ENCODE results near the gene ROPN1B.
"Not testable (repeated sequence)": the region's sequence is repeated elsewhere in the genome, so short reads cannot be mapped to it uniquely, and the experiment has no call there.

ROPN1B gene

GRCh38 chr3:125968701-125969592 is at the start of gene ROPN1B:
Gene ROPN1B, plus strand, starts transcription at chr3:125969178. Its CDS starts 2,877 bp downstream, at chr3:125972055.
- CTCF ChIA-PET; POLR2A ChIA-PET; H3K4me1 ChIP-seq (ENCODE audit: control insufficient read depth, insufficient read depth, low read length); H3K9me3 ChIP-seq (ENCODE audit: control insufficient read depth, insufficient read depth, low read depth, low read length); H3K36me3 ChIP-seq (ENCODE audit: control insufficient read depth in 2 of 2, insufficient read depth in 1 of 2, low read length in 2 of 2); H3K27ac ChIP-seq (ENCODE audit: extremely low read depth, low read depth, low read length); H3K4me3 ChIP-seq (ENCODE audit: low read depth, low read length): not testable (repeated sequence)

- H3K9me3 ChIP-seq (ENCODE audit: control insufficient read depth, insufficient read depth, low read depth, low read length); H3K27ac ChIP-seq (ENCODE audit: extremely low read depth, low read depth, low read length); POLR2A ChIA-PET; CTCF ChIA-PET; H3K4me3 ChIP-seq (ENCODE audit: low read depth, low read length); H3K4me1 ChIP-seq (ENCODE audit: control insufficient read depth, insufficient read depth, low read length); H3K36me3 ChIP-seq (ENCODE audit: control insufficient read depth in 2 of 2, insufficient read depth in 1 of 2, low read length in 2 of 2): not testable (repeated sequence)
These were observed 48.8 kb upstream of the ROPN1B start for GRCh38 chr3:125920191-125920590.

- H3K27ac ChIP-seq (ENCODE audit: extremely low read depth, low read depth, low read length); H3K9me3 ChIP-seq (ENCODE audit: control insufficient read depth, insufficient read depth, low read depth, low read length); POLR2A ChIA-PET; H3K4me1 ChIP-seq (ENCODE audit: control insufficient read depth, insufficient read depth, low read length); H3K36me3 ChIP-seq (ENCODE audit: control insufficient read depth in 2 of 2, insufficient read depth in 1 of 2, low read length in 2 of 2); H3K4me3 ChIP-seq (ENCODE audit: low read depth, low read length): not testable (repeated sequence)
- CTCF ChIA-PET: interaction anchor here (0.9 kb wide), 1 partner anchor 278 kb away, joined by 5 read pairs; no protein-coding TSS in a partner anchor
These were observed 48.2 kb upstream of the ROPN1B start for GRCh38 chr3:125920751-125921279.

GRCh38 chr3:125921712-125922111 is 47.3 kb upstream of the ROPN1B start:
- POLR2A ChIA-PET; H3K4me3 ChIP-seq (ENCODE audit: low read depth, low read length); H3K27ac ChIP-seq (ENCODE audit: extremely low read depth, low read depth, low read length); H3K36me3 ChIP-seq (ENCODE audit: control insufficient read depth in 2 of 2, insufficient read depth in 1 of 2, low read length in 2 of 2); H3K9me3 ChIP-seq (ENCODE audit: control insufficient read depth, insufficient read depth, low read depth, low read length); H3K4me1 ChIP-seq (ENCODE audit: control insufficient read depth, insufficient read depth, low read length): not testable (repeated sequence)
- CTCF ChIA-PET: interaction anchor here (0.9 kb wide), 1 partner anchor 277 kb away, joined by 5 read pairs; no protein-coding TSS in a partner anchor
- TF ChIP-seq KLF17 (tag by site-specific recombination; IDR thresholded peaks at IDR 0.05): peak; percentile 43; the same call in 1 of the 2 replicates
- peak; percentile 70 for TF ChIP-seq CTCF (tag by site-specific recombination; IDR thresholded peaks at IDR 0.05)
- TF ChIP-seq ZNF654 (tag by site-specific recombination; IDR thresholded peaks at IDR 0.05; ENCODE audit: low read depth): peak; percentile 70

GRCh38 chr3:125923324-125924115 is 45.5 kb upstream of the ROPN1B start:
- POLR2A ChIA-PET; H3K9me3 ChIP-seq (ENCODE audit: control insufficient read depth, insufficient read depth, low read depth, low read length); H3K4me1 ChIP-seq (ENCODE audit: control insufficient read depth, insufficient read depth, low read length); H3K27ac ChIP-seq (ENCODE audit: extremely low read depth, low read depth, low read length); H3K4me3 ChIP-seq (ENCODE audit: low read depth, low read length); H3K36me3 ChIP-seq (ENCODE audit: control insufficient read depth in 2 of 2, insufficient read depth in 1 of 2, low read length in 2 of 2): not testable (repeated sequence)
- CTCF ChIA-PET: interaction anchor here (0.6 to 1.1 kb wide), 3 partner anchors 155 to 732 kb away, joined by 3 read pairs; no protein-coding TSS in a partner anchor

- H3K9me3 ChIP-seq (ENCODE audit: control insufficient read depth, insufficient read depth, low read depth, low read length); H3K4me1 ChIP-seq (ENCODE audit: control insufficient read depth, insufficient read depth, low read length); H3K27ac ChIP-seq (ENCODE audit: extremely low read depth, low read depth, low read length); H3K4me3 ChIP-seq (ENCODE audit: low read depth, low read length); POLR2A ChIA-PET: not testable (repeated sequence)
- CTCF ChIA-PET: interaction anchor here (0.6 kb wide), 1 partner anchor 731 kb away, joined by 3 read pairs; no protein-coding TSS in a partner anchor
- H3K36me3 ChIP-seq (ENCODE audit: control insufficient read depth in 2 of 2, insufficient read depth in 1 of 2, low read length in 2 of 2): peaks cover 0 to 10% of the 10 kb centered on the region in 2 experiments; a peak in 1 of 3 replicates
These were observed 44.7 kb upstream of the ROPN1B start for GRCh38 chr3:125924276-125924675.

- H3K4me1 ChIP-seq (ENCODE audit: control insufficient read depth, insufficient read depth, low read length); CTCF ChIA-PET; H3K4me3 ChIP-seq (ENCODE audit: low read depth, low read length); POLR2A ChIA-PET; H3K9me3 ChIP-seq (ENCODE audit: control insufficient read depth, insufficient read depth, low read depth, low read length); H3K27ac ChIP-seq (ENCODE audit: extremely low read depth, low read depth, low read length): not testable (repeated sequence)
- peaks cover 0 to 13% of the 10 kb centered on the region in 2 experiments; a peak in 1 of 3 replicates for H3K36me3 ChIP-seq (ENCODE audit: control insufficient read depth in 2 of 2, insufficient read depth in 1 of 2, low read length in 2 of 2)
These were observed 43.3 kb upstream of the ROPN1B start for GRCh38 chr3:125925727-125926126.

Measured in HEK293 (cell line).